ENCODE results near the gene LRRC4B. TPM values are rescaled to one million over a fixed set of nuclear protein-coding genes. Genes with fewer than 3 reads are reported as not detected.

Gene LRRC4B
- total and polyA plus RNA-seq, 2 of the 4 experiments (the other 2 are of a cell fraction) = 0.03 TPM; not detected in 1

DNA sequence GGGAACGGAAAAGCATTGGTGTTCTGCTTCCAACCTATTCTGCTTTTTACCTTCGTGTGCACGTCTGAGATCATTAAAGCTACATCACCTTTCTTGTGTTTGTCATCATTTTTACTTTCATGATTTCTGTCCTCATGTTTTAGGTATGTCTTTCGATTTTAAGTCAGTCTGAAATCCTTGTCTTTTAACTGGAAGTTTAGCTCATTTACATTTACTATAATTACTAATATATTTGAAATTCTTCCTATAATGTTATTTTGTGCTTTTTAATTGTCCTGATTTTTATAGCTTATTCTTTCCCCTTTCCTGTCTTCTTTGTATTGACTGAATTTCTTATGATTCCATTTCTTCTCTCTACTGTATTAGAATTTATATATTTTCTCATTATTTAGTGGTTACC lies 35.3 kb downstream of the LRRC4B start:
- H4K5ac ChIP-seq (ENCODE audit: low read depth, low read length) = no peak overlapping the region
- in situ Hi-C loops (cut with MboI; ENCODE audit: low sequenced_read_pairs) (loop anchor here (10.0 kb wide), 1 partner anchor 252 kb away; no protein-coding TSS in a partner anchor), intact Hi-C loops (cut with micrococcal nuclease) (no loop called here), dilution Hi-C loops (cut with HindIII; ENCODE audit: low sequenced_read_pairs, unreplicated experiment) (no loop called here)
- H3K36me3 ChIP-seq (ENCODE audit: control insufficient read depth, insufficient read depth, low read length) = no peaks in the 10 kb centered on the region
- no peak overlapping the region for H2BK15ac ChIP-seq (ENCODE audit: low read depth, low read length)
- no peak overlapping the region for H3K4me3 ChIP-seq (ENCODE audit: insufficient read depth, low read depth, low read length)
- no peak overlapping the region for H2AFZ ChIP-seq (replicated peaks; ENCODE audit: low read length, poor library complexity)
- no peak overlapping the region for H3K56ac ChIP-seq (ENCODE audit: extremely low read depth, insufficient read depth, low read length)
- 0 out of 2 replicates have a peak, but pooled peaks cover 2% of the 10 kb centered on the region for H3K27me3 ChIP-seq (ENCODE audit: control insufficient read depth, insufficient read depth, low read length)
- H2BK5ac ChIP-seq (ENCODE audit: low read depth, low read length, poor library complexity, severe bottlenecking) = no peak overlapping the region
- no peak overlapping the region for H3K4me2 ChIP-seq (ENCODE audit: low read depth, low read length)
- no peak overlapping the region for H3K27ac ChIP-seq (ENCODE audit: insufficient read depth, low read length)
- H2AK9ac ChIP-seq (replicated peaks; ENCODE audit: low read depth, low read length, poor library complexity) = no peak overlapping the region
- H4K8ac ChIP-seq (ENCODE audit: low read depth in 2 of 2, low read length in 2 of 2) = no peak overlapping the region
- TF ChIP-seq RFX5 (IDR thresholded peaks at IDR 0.05; ENCODE audit: low read depth, low read length) (no peak), CTCF (conservative IDR thresholded peaks at IDR 0.05; ENCODE audit: low read depth, low read length) (no peak)
- TF ChIP-seq, protein P1, sequence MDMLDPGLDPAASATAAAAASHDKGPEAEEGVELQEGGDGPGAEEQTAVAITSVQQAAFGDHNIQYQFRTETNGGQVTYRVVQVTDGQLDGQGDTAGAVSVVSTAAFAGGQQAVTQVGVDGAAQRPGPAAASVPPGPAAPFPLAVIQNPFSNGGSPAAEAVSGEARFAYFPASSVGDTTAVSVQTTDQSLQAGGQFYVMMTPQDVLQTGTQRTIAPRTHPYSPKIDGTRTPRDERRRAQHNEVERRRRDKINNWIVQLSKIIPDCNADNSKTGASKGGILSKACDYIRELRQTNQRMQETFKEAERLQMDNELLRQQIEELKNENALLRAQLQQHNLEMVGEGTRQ (IDR thresholded peaks at IDR 0.05; ENCODE audit: low read depth, low read length) = no peak
- no peak overlapping the region for H3K4ac ChIP-seq (ENCODE audit: low read depth, low read length)
- ChIA-PET CTCF (no interaction called here), POLR2A (ENCODE audit: unreplicated experiment) (no interaction called here)
- WGBS, 2 experiments (ENCODE audit: extremely low coverage in 2 of 2, insufficient read length in 1 of 2) = 67% methylated on average over 1 of the region's 4 CpGs; no CpG with 5 or more reads in 1 of the 2 experiments
- peaks cover 11% of the 10 kb centered on the region for H3K9me3 ChIP-seq (ENCODE audit: control insufficient read depth, insufficient read depth, low read length)
- H3K9ac ChIP-seq (ENCODE audit: low read depth, low read length) = no peak overlapping the region
- no peak overlapping the region for H3K14ac ChIP-seq (replicated peaks; ENCODE audit: low read depth, low read length)
- H2BK20ac ChIP-seq (ENCODE audit: low read depth, low read length) = no peak overlapping the region
- ATAC-seq (ENCODE audit: low read depth) (no peak), DNase-seq (no peak)
- H3K79me1 ChIP-seq (ENCODE audit: low read depth in 1 of 2, low read length in 2 of 2) = no peaks in the 10 kb centered on the region
- H3K23ac ChIP-seq (ENCODE audit: low read depth, low read length) = no peak overlapping the region
- H4K91ac ChIP-seq (ENCODE audit: insufficient read depth, low read depth, low read length) = no peak overlapping the region
- H2BK120ac ChIP-seq (ENCODE audit: low read depth, low read length) = no peak overlapping the region
- H3K4me1 ChIP-seq (ENCODE audit: control insufficient read depth, insufficient read depth, low read length) = no peaks in the 10 kb centered on the region
- no TSS peak for BruUV-seq (replicated peaks)
- H3K18ac ChIP-seq (ENCODE audit: low read depth, low read length) = no peak overlapping the region
- no peaks in the 10 kb centered on the region for H3K9me1 ChIP-seq (ENCODE audit: insufficient read depth, low read length)
- no peak overlapping the region for H2AK5ac ChIP-seq (ENCODE audit: low read depth, low read length)
- no peaks in the 10 kb centered on the region for H4K20me1 ChIP-seq (ENCODE audit: insufficient read depth, low read length)

All from IMR-90 (cell line).